NCI-H2107 treated with DMSO at 0.1 percent for 48 hours (cell line): Measurements from ENCODE around the gene CACNG7.
"Not testable (repeated sequence)": the region's sequence is repeated elsewhere in the genome, so short reads cannot be mapped to it uniquely, and the experiment has no call there.

ENCODE experiments used
- DNase-seq: peaks from one replicate; lab custom pipeline; 2025; ENCODE audit not compliant: unreplicated experiment; lab: John Stamatoyannopoulos, UW

The CACNG7 gene

GRCh38 chr19:53908935-53909415, at the start of gene CACNG7:
Gene CACNG7, plus strand, starts transcription at chr19:53909278. Its CDS starts 3,554 bp downstream, at chr19:53912832.
- no peak for DNase-seq

- DNase-seq = no peak
These were observed 44.7 kb upstream of the CACNG7 start for GRCh38 chr19:53864308-53864836.

DNA sequence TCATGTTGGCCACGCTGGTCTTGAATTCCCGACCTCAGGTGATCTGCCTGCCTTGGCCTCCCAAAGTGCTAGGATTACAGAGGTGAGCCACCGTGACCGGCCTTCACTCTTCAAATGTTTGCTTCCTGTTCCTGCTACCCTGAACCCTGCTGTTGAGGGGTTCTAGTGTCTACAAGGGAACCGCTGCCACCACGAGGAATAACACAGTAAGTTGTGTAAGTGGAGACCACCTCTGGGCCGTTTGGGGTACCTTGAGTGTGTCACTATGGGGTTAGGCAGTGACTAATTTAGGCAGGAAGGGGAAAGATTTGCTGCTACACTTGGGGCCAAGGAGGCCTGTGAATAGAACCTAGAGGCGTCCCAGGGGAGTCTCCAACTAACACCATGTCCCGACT, 43.6 kb upstream of the CACNG7 start:
- no peak for DNase-seq

GRCh38 chr19:53865918-53866864, 42.9 kb upstream of the CACNG7 start:
- DNase-seq = no peak

GRCh38 chr19:53866865-53867224, 42.2 kb upstream of the CACNG7 start:
- DNase-seq = no peak

- DNase-seq = no peak
These were observed 41.6 kb upstream of the CACNG7 start, which contains the start of gene MYADM for GRCh38 chr19:53867225-53868090. Gene MYADM, plus strand, starts transcription at chr19:53867883. Its CDS starts 5,647 bp downstream, at chr19:53873530.

DNA sequence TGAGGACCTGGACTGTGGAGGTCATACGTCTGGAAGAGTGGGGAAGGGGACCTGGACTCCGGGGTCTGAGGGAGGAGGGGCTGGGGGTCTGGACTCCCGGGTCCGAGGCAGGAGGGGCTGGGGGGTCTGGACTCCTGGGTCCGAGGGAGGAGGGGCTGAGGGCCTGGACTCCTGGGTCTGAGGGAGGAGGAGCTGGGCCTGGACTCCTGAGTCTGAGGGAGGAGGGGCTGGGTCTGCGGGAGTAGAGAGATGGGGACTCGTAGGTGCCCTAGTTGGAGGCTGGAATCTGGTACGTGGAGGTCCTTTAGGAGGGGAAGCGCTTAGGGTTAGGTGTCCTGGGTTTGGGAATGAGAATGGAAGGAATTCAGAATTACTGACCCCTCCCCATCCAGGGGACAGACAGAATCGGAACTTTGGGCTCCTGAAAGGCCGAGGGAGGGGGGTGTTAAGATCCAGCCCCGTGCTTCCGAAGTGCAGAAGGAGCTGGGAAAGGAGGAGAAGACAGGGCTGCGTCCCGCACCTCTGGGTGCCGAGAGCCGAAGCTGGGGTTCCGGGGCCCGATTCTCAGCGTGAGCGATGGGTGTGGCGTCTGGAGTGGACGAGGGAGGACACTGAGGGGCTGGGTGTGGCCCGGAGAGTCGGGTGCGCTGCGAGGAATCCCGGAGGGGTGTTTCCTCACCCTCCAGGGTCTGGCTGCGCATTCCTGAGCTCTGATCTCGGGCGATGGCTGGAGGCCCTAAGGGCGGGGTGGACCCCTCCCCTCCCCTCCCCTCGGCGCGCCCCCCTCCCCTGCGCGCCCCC, 40.8 kb upstream of the CACNG7 start:
- DNase-seq = no peak

GRCh38 chr19:53868892-53869804, 39.9 kb upstream of the CACNG7 start:
- no peak for DNase-seq

DNA sequence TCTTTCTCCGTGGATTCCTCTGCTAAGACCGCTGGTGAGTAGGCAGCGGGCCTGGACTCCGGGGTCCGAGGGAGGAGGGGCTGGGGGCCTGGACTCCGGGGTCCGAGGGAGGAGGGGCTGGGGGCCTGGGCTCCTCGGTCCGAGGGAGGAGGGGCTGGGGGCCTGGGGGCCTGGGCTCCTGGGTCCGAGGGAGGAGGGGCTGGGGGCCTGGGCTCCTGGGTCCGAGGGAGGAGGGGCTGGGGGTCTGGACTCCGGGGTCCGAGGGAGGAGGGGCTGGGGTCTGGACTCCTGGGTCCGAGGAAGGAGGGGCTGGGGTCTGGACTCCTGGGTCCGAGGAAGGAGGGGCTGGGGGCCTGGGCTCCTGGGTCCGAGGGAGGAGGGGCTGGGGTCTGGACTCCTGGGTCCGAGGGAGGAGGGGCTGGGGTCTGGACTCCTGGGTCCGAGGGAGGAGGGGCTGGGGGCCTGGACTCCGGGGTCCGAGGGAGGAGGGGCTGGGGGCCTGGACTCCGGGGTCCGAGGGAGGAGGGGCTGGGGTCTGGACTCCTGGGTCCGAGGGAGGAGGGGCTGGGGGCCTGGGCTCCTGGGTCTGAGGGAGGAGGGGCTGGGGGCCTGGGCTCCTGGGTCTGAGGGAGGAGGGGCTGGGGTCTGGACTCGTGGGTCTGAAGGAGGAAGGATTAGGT, 39.1 kb upstream of the CACNG7 start:
- DNase-seq = not testable (repeated sequence)

DNA sequence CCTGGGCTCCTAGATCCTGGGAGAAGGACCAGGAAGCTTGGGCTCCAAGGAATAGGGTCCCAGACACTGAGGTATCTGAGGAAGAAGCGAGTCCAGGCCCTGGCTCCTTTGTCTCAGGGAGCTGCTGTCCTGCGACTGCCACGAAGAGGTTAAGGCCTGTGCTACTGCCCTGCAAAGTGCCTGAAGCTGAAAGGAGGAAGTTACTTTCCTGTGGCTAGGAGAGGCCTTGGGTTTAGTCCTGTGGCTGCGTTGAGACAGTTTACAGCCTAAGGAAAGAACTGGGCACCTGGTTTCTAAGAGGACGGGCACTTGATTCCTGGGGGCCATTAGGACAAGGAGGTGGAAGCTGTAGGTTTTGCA, 38.6 kb upstream of the CACNG7 start:
- no peak for DNase-seq

GRCh38 chr19:53871454-53871853, 37.6 kb upstream of the CACNG7 start:
- no peak for DNase-seq

DNA sequence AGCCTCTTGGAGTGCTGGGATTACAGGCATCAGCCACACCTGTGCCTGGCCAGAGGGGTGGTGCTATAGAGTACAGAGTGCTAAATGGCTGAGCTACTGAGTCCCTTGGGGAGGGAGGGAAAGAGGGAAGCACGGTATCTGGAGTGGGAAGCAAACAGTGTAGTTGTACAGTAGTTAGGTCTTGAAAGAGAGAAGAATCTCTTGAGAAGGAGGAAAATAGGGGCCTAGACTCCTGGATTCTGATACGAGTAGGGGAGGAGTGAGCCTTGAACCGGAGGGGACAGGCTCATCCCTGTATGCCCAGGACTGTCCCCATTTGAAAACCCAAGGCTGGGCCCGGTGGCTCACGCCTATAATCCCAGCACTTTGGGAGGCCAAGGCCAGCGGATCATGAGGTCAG, 36.3 kb upstream of the CACNG7 start:
- no peak for DNase-seq

DNA sequence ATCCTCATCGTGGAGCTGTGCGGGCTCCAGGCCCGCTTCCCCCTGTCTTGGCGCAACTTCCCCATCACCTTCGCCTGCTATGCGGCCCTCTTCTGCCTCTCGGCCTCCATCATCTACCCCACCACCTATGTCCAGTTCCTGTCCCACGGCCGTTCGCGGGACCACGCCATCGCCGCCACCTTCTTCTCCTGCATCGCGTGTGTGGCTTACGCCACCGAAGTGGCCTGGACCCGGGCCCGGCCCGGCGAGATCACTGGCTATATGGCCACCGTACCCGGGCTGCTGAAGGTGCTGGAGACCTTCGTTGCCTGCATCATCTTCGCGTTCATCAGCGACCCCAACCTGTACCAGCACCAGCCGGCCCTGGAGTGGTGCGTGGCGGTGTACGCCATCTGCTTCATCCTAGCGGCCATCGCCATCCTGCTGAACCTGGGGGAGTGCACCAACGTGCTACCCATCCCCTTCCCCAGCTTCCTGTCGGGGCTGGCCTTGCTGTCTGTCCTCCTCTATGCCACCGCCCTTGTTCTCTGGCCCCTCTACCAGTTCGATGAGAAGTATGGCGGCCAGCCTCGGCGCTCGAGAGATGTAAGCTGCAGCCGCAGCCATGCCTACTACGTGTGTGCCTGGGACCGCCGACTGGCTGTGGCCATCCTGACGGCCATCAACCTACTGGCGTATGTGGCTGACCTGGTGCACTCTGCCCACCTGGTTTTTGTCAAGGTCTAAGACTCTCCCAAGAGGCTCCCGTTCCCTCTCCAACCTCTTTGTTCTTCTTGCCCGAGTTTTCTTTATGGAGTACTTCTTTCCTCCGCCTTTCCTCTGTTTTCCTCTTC, 35.1 kb upstream of the CACNG7 start:
- no peak for DNase-seq

DNA sequence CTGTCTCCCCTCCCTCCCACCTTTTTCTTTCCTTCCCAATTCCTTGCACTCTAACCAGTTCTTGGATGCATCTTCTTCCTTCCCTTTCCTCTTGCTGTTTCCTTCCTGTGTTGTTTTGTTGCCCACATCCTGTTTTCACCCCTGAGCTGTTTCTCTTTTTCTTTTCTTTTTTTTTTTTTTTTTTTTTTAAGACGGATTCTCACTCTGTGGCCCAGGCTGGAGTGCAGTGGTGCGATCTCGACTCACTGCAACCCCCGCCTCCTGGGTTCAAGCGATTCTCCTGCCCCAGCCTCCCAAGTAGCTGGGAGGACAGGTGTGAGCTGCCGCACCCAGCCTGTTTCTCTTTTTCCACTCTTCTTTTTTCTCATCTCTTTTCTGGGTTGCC, 34.5 kb upstream of the CACNG7 start:
- no peak for DNase-seq

DNA sequence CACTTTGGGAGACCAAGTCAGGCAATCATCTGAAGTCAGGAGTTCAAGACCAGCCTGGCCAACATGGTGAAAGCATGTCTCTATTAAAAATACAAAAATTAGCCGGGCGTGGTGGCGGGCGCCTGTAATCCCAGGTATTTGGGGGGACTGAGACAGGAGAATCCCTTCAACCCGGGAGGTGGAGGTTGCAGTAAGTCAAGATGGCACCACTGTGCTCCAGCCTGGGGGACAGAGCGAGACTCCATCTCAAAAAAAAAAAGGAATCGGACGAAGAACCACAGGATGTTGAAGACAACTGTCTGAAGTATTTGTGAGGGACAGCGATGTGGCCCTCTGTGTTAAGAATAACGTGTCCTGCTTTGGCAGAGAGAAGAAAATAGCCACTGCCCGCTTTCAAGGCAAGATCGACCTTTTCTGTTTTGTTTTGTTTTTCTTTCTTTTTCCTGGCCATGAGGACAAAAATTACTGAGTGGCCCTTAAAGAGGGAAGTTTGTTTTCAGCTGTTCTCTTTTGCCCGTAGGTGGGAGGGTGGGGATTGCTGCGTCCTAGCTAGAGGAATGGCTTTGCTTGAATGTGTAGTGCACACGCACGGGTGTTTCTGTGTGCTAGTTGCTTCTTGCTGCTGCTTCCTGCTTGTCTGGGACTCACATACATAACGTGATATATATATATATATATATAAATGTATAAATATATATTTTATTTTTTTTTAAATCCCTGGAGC, 33.3 kb upstream of the CACNG7 start:
- DNase-seq = no peak

GRCh38 chr19:53876651-53877224, 32.3 kb upstream of the CACNG7 start:
- no peak for DNase-seq

GRCh38 chr19:53877361-53877766, 31.7 kb upstream of the CACNG7 start:
- DNase-seq = no peak
